Ishikawa (cell line): Measurements from ENCODE around the gene ZFAND3.

Source experiments
- MAX ChIP-seq: IDR thresholded peaks from 2 replicates; pipeline ENCODE4 v1.6.1; 2012
- RAD21 ChIP-seq: IDR thresholded peaks from 2 replicates; pipeline ENCODE4 v1.6.1; 2012; ENCODE audit warnings: low read depth
- REST ChIP-seq: IDR thresholded peaks from 2 replicates; pipeline ENCODE4 v1.6.1; 2012; ENCODE audit warnings: low read depth, mild to moderate bottlenecking
- TAF1 ChIP-seq: IDR thresholded peaks from 2 replicates; pipeline ENCODE4 v1.6.1; 2012; ENCODE audit warnings: low read depth, mild to moderate bottlenecking
- TCF12 ChIP-seq: IDR thresholded peaks from 2 replicates; pipeline ENCODE4 v1.6.1; 2012; ENCODE audit warnings: low read depth
- ZBTB7A ChIP-seq: IDR thresholded peaks from 2 replicates; pipeline ENCODE4 v1.6.1; 2012; ENCODE audit warnings: low read depth

- no peak for TF ChIP-seq MAX
- no peak for TF ChIP-seq ZBTB7A
- TF ChIP-seq TCF12 = no peak
- TF ChIP-seq TAF1 = no peak
- TF ChIP-seq REST = no peak
- no peak for TF ChIP-seq RAD21
Measured at GRCh38 chr6:38091613-38092012, 272.1 kb downstream of the ZFAND3 start.
